Spleen (tissue), 3 donors: Measurements from ENCODE around the gene FSHR.

Source experiments
- POLR2A ChIP-seq, 3 donors: fragments of 450-650 bp; IDR thresholded peaks; one replicate each; pipeline ENCODE4 v1.5.1; 2017; ENCODE audit warnings: antibody characterized with exemption in 3 of 3, mild to moderate bottlenecking in 1 of 3
- POLR2AphosphoS5 ChIP-seq, 3 donors: sonication (generic); formaldehyde crosslinking; IDR thresholded peaks; one replicate each; pipeline ENCODE4 v1.5.1; 2017; ENCODE audit warnings: antibody characterized with exemption in 3 of 3

DNA sequence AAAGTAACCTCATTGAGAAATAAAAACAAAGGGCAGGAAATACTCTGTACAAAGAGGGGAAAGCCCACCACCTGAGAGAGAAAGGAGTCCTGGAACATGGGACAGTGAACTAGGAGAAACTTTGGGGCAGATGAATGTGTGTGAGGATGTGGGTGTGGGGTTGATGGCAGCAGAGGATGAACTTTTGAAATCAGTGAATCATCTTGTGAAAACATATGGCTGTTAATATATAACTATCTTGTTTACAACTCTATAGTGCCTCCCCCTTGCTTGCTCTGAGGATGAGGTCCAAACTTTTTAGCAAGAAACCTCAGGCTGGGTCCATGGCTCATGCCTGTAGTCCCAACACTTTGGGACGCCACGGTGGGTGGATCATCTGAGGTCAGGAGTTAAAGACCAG, 227.0 kb downstream of the FSHR start:
- no peak for TF ChIP-seq POLR2AphosphoS5 (IDR thresholded peaks at IDR 0.05)
- no peak for TF ChIP-seq POLR2A (IDR thresholded peaks at IDR 0.05)
